H9 (cell line): ENCODE results near the gene AHDC1. TPM values are rescaled to one million over a fixed set of nuclear protein-coding genes. Genes with fewer than 3 reads are reported as not detected.
A peak's percentile ranks its signal among the peaks of the same experiment; 100 is the strongest.

Source experiments
- DNase-seq: peaks from one replicate; pipeline ENCODE4 v3.0.0-alpha.2; 2017
- H2AFZ ChIP-seq: one replicate; pipeline ENCODE4 v1.6.1; 2013; ENCODE audit warnings: mild to moderate bottlenecking, low read length, control low read depth, moderate library complexity
- H2AK5ac ChIP-seq: 2 replicates; pipeline ENCODE4 v1.6.1; 2013; ENCODE audit warnings: low read length, control low read depth, mixed read lengths; ENCODE audit not compliant: insufficient read length
- H2BK120ac ChIP-seq: one replicate; pipeline ENCODE4 v1.6.1; 2013; ENCODE audit warnings: low read depth, mild to moderate bottlenecking, low read length, control low read depth, inconsistent platforms; ENCODE audit not compliant: poor library complexity, severe bottlenecking
- H2BK12ac ChIP-seq: 2 replicates; pipeline ENCODE4 v1.6.1; 2013; ENCODE audit warnings: low read length, control low read depth, mixed read lengths, low read depth; ENCODE audit not compliant: insufficient read length
- H2BK15ac ChIP-seq: 2 replicates; pipeline ENCODE4 v1.6.1; 2013; ENCODE audit warnings: low read depth, low read length, control low read depth
- H2BK20ac ChIP-seq: one replicate; pipeline ENCODE4 v1.6.1; 2013; ENCODE audit warnings: low read depth, mild to moderate bottlenecking, low read length, control low read depth, inconsistent platforms; ENCODE audit not compliant: poor library complexity, severe bottlenecking
- H2BK5ac ChIP-seq: 2 replicates; pipeline ENCODE4 v1.6.1; 2013; ENCODE audit warnings: low read length, control low read depth, mixed read lengths; ENCODE audit not compliant: insufficient read length
- H3K14ac ChIP-seq: 2 replicates; pipeline ENCODE4 v1.6.1; 2013; ENCODE audit warnings: low read length, control low read depth; ENCODE audit not compliant: insufficient read depth
- H3K18ac ChIP-seq: 2 replicates; pipeline ENCODE4 v1.6.1; 2013; ENCODE audit warnings: low read depth, mild to moderate bottlenecking, mixed read lengths, low read length, control low read depth; ENCODE audit not compliant: insufficient read length
- H3K23ac ChIP-seq: 2 replicates; pipeline ENCODE4 v1.6.1; 2013; ENCODE audit warnings: low read length, control low read depth, mixed read lengths, low read depth; ENCODE audit not compliant: insufficient read length
- H3K23me2 ChIP-seq: 2 replicates; pipeline ENCODE4 v1.6.1; 2013; ENCODE audit warnings: low read depth, mild to moderate bottlenecking, mixed read lengths, low read length, control low read depth; ENCODE audit not compliant: insufficient read length, poor library complexity, severe bottlenecking
- H3K27ac ChIP-seq: 2 replicates; pipeline ENCODE4 v1.5.1; 2013; ENCODE audit warnings: low read length, control low read depth, mixed read lengths, low read depth; ENCODE audit not compliant: insufficient read length
- H3K27me3 ChIP-seq: 2 replicates; pipeline ENCODE4 v1.6.1; 2013; ENCODE audit warnings: low read length, control low read depth, inconsistent platforms; ENCODE audit not compliant: insufficient read depth
- H3K4ac ChIP-seq: 2 replicates; pipeline ENCODE4 v1.6.1; 2013; ENCODE audit warnings: low read depth, mild to moderate bottlenecking, control low read depth, inconsistent platforms, low read length, moderate library complexity
- H3K4me1 ChIP-seq: 2 replicates; pipeline ENCODE4 v1.6.1; 2013; ENCODE audit warnings: low read length, control low read depth, inconsistent platforms; ENCODE audit not compliant: insufficient read depth
- H3K4me2 ChIP-seq: 2 replicates; pipeline ENCODE4 v1.6.1; 2013; ENCODE audit warnings: low read length, control low read depth, mixed read lengths; ENCODE audit not compliant: insufficient read length, insufficient read depth
- H3K56ac ChIP-seq: 2 replicates; pipeline ENCODE4 v1.6.1; 2013; ENCODE audit warnings: low read depth, mild to moderate bottlenecking, mixed read lengths, low read length, control low read depth; ENCODE audit not compliant: insufficient read length
- H3K79me1 ChIP-seq: 2 replicates; pipeline ENCODE4 v1.6.1; 2013; ENCODE audit warnings: low read depth, mild to moderate bottlenecking, moderate library complexity, low read length, control low read depth, inconsistent platforms; ENCODE audit not compliant: insufficient read depth, poor library complexity, severe bottlenecking
- H3K79me2 ChIP-seq: 2 replicates; pipeline ENCODE4 v1.6.1; 2013; ENCODE audit warnings: low read length, control low read depth, inconsistent platforms; ENCODE audit not compliant: insufficient read depth
- H3K9ac ChIP-seq: 2 replicates; pipeline ENCODE4 v1.6.1; 2013; ENCODE audit warnings: low read length, control low read depth, mixed read lengths; ENCODE audit not compliant: insufficient read length; ENCODE audit errors: extremely low read depth
- H3K9me3 ChIP-seq: one replicate; pipeline ENCODE4 v1.6.1; 2013; ENCODE audit warnings: low read depth, low read length, inconsistent platforms; ENCODE audit not compliant: control insufficient read depth
- H3T11ph ChIP-seq: one replicate; pipeline ENCODE4 v1.6.1; 2013; ENCODE audit warnings: mild to moderate bottlenecking, low read length, control low read depth, inconsistent platforms
- H4K20me1 ChIP-seq: one replicate; pipeline ENCODE4 v1.6.1; 2013; ENCODE audit not compliant: control insufficient read depth, insufficient read length, insufficient read depth
- H4K5ac ChIP-seq: 2 replicates; pipeline ENCODE4 v1.6.1; 2013; ENCODE audit warnings: low read depth, mild to moderate bottlenecking, mixed read lengths, low read length, control low read depth; ENCODE audit not compliant: insufficient read length
- H4K8ac ChIP-seq: replicated peaks from 2 replicates; pipeline ENCODE4 v1.6.1; 2013; ENCODE audit warnings: low read length, control low read depth, mixed read lengths, low read depth; ENCODE audit not compliant: insufficient read length
- H4K91ac ChIP-seq: 2 replicates; pipeline ENCODE4 v1.6.1; 2013; ENCODE audit warnings: low read depth, mild to moderate bottlenecking, moderate library complexity, mixed read lengths, low read length, control low read depth; ENCODE audit not compliant: insufficient read length
- H3K27ac Mint-ChIP-seq, 3 experiments: 2 replicates in 2 of 3; 3 replicates in 1 of 3; pipeline ENCODE4 v1.8.0; 2020 to 2021; ENCODE audit warnings: mixed read lengths in 3 of 3, mild to moderate bottlenecking in 1 of 3, moderate library complexity in 1 of 3
- H3K27me3 Mint-ChIP-seq: 2 replicates; pipeline ENCODE4 v1.8.0; 2021; ENCODE audit warnings: low read depth, mild to moderate bottlenecking, moderate library complexity, mixed read lengths
- H3K36me3 Mint-ChIP-seq, 3 experiments: 2 replicates in 2 of 3; 3 replicates in 1 of 3; pipeline ENCODE4 v1.8.0; 2020 to 2021; ENCODE audit warnings: low read depth in 3 of 3, mixed read lengths in 3 of 3; ENCODE audit not compliant: insufficient read depth in 1 of 3
- H3K4me1 Mint-ChIP-seq, 2 experiments: 2 replicates each; pipeline ENCODE4 v1.8.0; 2020; ENCODE audit warnings: mixed read lengths in 2 of 2
- H3K4me3 Mint-ChIP-seq, 2 experiments: 2 replicates in 1 of 2; 3 replicates in 1 of 2; pipeline ENCODE4 v1.8.0; 2020 to 2021; ENCODE audit warnings: mild to moderate bottlenecking in 2 of 2, mixed read lengths in 2 of 2, moderate library complexity in 1 of 2
- H3K9me3 Mint-ChIP-seq, 2 experiments: 2 replicates in 1 of 2; 3 replicates in 1 of 2; pipeline ENCODE4 v1.8.0; 2020; ENCODE audit warnings: mild to moderate bottlenecking in 2 of 2, mixed read lengths in 2 of 2, moderate library complexity in 1 of 2
- WGBS: extraction: QIAGEN DNeasy Blood & Tissue Kit; methylation state at CpG from one replicate; pipeline ENCODE4 v1.1.7; 2013; ENCODE audit warnings: missing lambda C conversion rate, low lambda C conversion rate, mixed read lengths; ENCODE audit not compliant: insufficient read length; ENCODE audit errors: extremely low coverage; 5-methylcytosine and 5-hydroxymethylcytosine counted together
- total RNA-seq: library from RNA; stranded (reverse); gene quantifications from 2 replicates; pipeline ENCODE4 v1.2.1, GENCODE V29; 2021
- TF ChIP-seq, protein P1 (sequence below): fragments of 200-600 bp; sonication (generic); conservative IDR thresholded peaks from 3 replicates; pipeline ENCODE4 v1.8.0; 2021; ENCODE audit warnings: antibody characterized with exemption, mild to moderate bottlenecking

The AHDC1 gene
- total RNA-seq, 1 experiment from 2014 or later: 29.4 TPM

DNA sequence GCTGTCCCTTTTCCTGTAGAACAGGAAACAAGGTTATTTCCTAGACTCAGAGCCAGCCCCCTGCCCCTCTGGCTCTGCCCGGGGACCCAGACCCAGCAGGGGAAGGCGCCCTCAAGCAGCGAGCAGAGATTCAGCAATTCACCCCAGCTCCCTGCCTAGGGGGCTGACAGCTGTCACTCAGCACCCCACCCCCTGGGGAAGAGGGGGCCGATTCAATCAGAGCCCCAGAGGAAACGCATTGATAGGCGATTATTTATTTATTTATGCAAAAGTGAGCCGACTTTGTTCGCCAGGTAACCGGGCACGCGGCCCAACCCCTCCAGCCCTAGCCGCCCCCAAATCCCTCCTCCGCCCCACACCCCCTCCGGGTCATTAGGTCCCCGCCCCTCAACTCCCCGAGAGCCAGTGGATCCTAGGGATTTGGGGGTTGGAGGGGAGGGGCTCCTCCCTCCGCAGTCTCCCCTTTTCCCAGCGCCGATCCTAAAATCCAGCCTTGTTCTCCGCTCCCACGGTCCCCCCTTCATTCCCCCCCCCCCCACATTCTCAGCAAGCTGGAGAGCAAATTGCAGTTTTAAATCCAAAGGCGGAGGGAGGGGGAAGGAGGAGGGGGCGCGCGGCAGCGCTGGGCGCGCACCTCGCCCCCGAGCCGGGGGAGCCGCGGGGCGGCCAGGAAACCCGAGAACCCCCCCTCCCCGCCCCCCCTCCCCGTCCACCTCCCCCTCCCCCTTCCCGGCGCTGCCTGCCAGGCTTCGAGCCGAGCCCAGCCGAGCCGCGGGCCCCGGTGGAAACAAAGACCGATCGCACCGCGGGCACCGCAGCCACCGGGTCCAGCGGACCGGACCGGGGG lies 1.3 kb downstream of the AHDC1 start:
- Histone ChIP-seq H4K5ac (no peak overlapping the region), H2BK20ac (no peak overlapping the region), H3K79me1 (peaks cover 2% of the 10 kb centered on the region), H3K27ac (no peak overlapping the region), H3K56ac (no peak overlapping the region), H3K4ac (no peak overlapping the region), H4K20me1 (no peaks in the 10 kb centered on the region), H3K4me1 (peaks cover 25% of the 10 kb centered on the region), H3K23me2 (peaks cover 6% of the 10 kb centered on the region), H3T11ph (no peak overlapping the region), H2BK12ac (no peak overlapping the region), H3K14ac (no peak overlapping the region; the same call in 1 of the 2 replicates), H2BK15ac (no peak overlapping the region), H3K9me3 (no peaks in the 10 kb centered on the region), H3K23ac (no peak overlapping the region), H2AK5ac (no peak overlapping the region), H3K18ac (no peak overlapping the region), H3K4me2 (peak overlapping the region; percentile 76), H2BK120ac (no peak overlapping the region), H3K27me3 (no peaks in the 10 kb centered on the region; the same call in 1 of the 2 replicates), H2BK5ac (no peak overlapping the region), H4K91ac (no peak overlapping the region), H2AFZ (no peak overlapping the region), H4K8ac (no peak overlapping the region), H3K79me2 (peaks cover 11% of the 10 kb centered on the region; the same call in 1 of the 2 replicates), H3K9ac (no peak overlapping the region)
- Mint-ChIP-seq H3K9me3 (no peaks in the 10 kb centered on the region), H3K27me3 (peaks cover 2% of the 10 kb centered on the region), H3K27ac (peak overlapping the region in 2 of 3 experiments; percentile 48 to 57; a peak in 2 of 7 replicates), H3K36me3 (peaks cover 0 to 1% (median 0%) of the 10 kb centered on the region in 3 experiments; a peak in 1 of 7 replicates), H3K4me1 (peaks cover 64 to 71% of the 10 kb centered on the region in 2 experiments), H3K4me3 (peak overlapping the region; percentile 89 to 91)
- no peak for DNase-seq
- TF ChIP-seq, protein P1, sequence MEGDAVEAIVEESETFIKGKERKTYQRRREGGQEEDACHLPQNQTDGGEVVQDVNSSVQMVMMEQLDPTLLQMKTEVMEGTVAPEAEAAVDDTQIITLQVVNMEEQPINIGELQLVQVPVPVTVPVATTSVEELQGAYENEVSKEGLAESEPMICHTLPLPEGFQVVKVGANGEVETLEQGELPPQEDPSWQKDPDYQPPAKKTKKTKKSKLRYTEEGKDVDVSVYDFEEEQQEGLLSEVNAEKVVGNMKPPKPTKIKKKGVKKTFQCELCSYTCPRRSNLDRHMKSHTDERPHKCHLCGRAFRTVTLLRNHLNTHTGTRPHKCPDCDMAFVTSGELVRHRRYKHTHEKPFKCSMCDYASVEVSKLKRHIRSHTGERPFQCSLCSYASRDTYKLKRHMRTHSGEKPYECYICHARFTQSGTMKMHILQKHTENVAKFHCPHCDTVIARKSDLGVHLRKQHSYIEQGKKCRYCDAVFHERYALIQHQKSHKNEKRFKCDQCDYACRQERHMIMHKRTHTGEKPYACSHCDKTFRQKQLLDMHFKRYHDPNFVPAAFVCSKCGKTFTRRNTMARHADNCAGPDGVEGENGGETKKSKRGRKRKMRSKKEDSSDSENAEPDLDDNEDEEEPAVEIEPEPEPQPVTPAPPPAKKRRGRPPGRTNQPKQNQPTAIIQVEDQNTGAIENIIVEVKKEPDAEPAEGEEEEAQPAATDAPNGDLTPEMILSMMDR: no peak
- WGBS: no CpG with 5 or more reads among the region's 54 CpGs
